ENCODE data around the gene ANKMY1. TPM values are rescaled to one million over a fixed set of nuclear protein-coding genes. Genes with fewer than 3 reads are reported as not detected.

The ANKMY1 gene
- total and polyA plus RNA-seq, 8 donors = 6.9 to 20.1 (median 10.7) TPM

- Histone ChIP-seq H3K9me3 (no peaks in the 10 kb centered on the region), H3K36me3 (no peaks in the 10 kb centered on the region), H3K27ac (no peak overlapping the region), H3K4me3 (no peak overlapping the region), H3K4me1 (no peaks in the 10 kb centered on the region), H3K27me3 (no peaks in the 10 kb centered on the region)
- no peak for ATAC-seq
- WGBS, 2 donors = 88 to 89% methylated on average over 12 of the region's 12 CpGs
- TF ChIP-seq CTCF (IDR thresholded peaks at IDR 0.05) = no peak
- intact Hi-C loops (cut with DNase I) = loop anchor here in 1 of 3 donors (10.0 kb wide), 1 partner anchor 222 kb away; no protein-coding TSS in a partner anchor
- DNase-seq = peak in 1 of 6 donors; percentile 65
- no peak for FAIRE-seq
These were observed 111.1 kb downstream of the ANKMY1 start for GRCh38 chr2:240446664-240447175.

GRCh38 chr2:240445961-240446663 lies 111.7 kb downstream of the ANKMY1 start:
- TF ChIP-seq CTCF (IDR thresholded peaks at IDR 0.05) = no peak
- Histone ChIP-seq H3K27ac (no peak overlapping the region), H3K36me3 (no peaks in the 10 kb centered on the region), H3K9me3 (no peaks in the 10 kb centered on the region), H3K4me1 (no peaks in the 10 kb centered on the region), H3K4me3 (no peak overlapping the region), H3K27me3 (no peaks in the 10 kb centered on the region)
- no peak for ATAC-seq
- 86% methylated on average over 23 to 24 of the region's 24 CpGs for WGBS, 2 donors
- DNase-seq = peak in 1 of 6 donors; percentile 50
- no peak for FAIRE-seq
- intact Hi-C loops (cut with DNase I) = loop anchor here in 1 of 3 donors (10.0 kb wide), 1 partner anchor 221 kb away; no protein-coding TSS in a partner anchor

- FAIRE-seq = no peak
These were observed 113.3 kb downstream of the ANKMY1 start for GRCh38 chr2:240444464-240444863.

GRCh38 chr2:240443891-240444301 lies 113.9 kb downstream of the ANKMY1 start:
- DNase-seq (peak in 1 of 6 donors; percentile 74), FAIRE-seq (no peak), ATAC-seq (no peak)
- no peaks in the 10 kb centered on the region for H3K27me3 ChIP-seq
- H3K36me3 ChIP-seq = no peaks in the 10 kb centered on the region
- H3K9me3 ChIP-seq = no peaks in the 10 kb centered on the region
- intact Hi-C loops (cut with DNase I) = loop anchor here in 1 of 3 donors (10.0 kb wide), 1 partner anchor 219 kb away; no protein-coding TSS in a partner anchor
- no peaks in the 10 kb centered on the region for H3K4me1 ChIP-seq
- no peak for TF ChIP-seq CTCF (IDR thresholded peaks at IDR 0.05)
- 92 to 97% methylated on average over 7 to 17 of the region's 17 CpGs for WGBS, 2 donors
- no peak overlapping the region for H3K27ac ChIP-seq
- H3K4me3 ChIP-seq = no peak overlapping the region

More at GRCh38 chr2:240444464-240444863, 113.3 kb downstream of the ANKMY1 start:
- no peak for ATAC-seq
- H3K9me3 ChIP-seq = no peaks in the 10 kb centered on the region
- intact Hi-C loops (cut with DNase I) = loop anchor here in 1 of 3 donors (10.0 kb wide), 1 partner anchor 220 kb away; no protein-coding TSS in a partner anchor
- no peak overlapping the region for H3K27ac ChIP-seq
- no peaks in the 10 kb centered on the region for H3K27me3 ChIP-seq
- 93% methylated on average over 16 of the region's 16 CpGs for WGBS, 2 donors
- TF ChIP-seq CTCF (IDR thresholded peaks at IDR 0.05) = no peak
- no peaks in the 10 kb centered on the region for H3K36me3 ChIP-seq
- no peaks in the 10 kb centered on the region for H3K4me1 ChIP-seq
- peak in 1 of 6 donors; percentile 42 for DNase-seq
- H3K4me3 ChIP-seq = no peak overlapping the region

Measured in pancreas (tissue), 10 donors.